HepG2 (cell line): ENCODE results near the gene MRFAP1L1. TPM values are rescaled to one million over a fixed set of nuclear protein-coding genes. Genes with fewer than 3 reads are reported as not detected.

Experiments used
- CBX2 ChIP-seq, 2 experiments: fragments of 200-600 bp in 1 of 2; sonication (generic); formaldehyde crosslinking in 1 of 2; IDR thresholded peaks; 2 replicates each; pipeline versions ENCODE4 v1.7.0 to v1.8.1; 2018 to 2022; ENCODE audit warnings: low read depth in 2 of 2, low read length in 1 of 2, mild to moderate bottlenecking in 1 of 2, missing genetic modification reagents in 1 of 2
- HDAC1 ChIP-seq: sonication (generic); formaldehyde crosslinking; IDR thresholded peaks from 2 replicates; pipeline ENCODE4 v1.5.1; 2020; ENCODE audit warnings: mild to moderate bottlenecking, missing genetic modification reagents
- HMGA1 ChIP-seq: sonication (generic); formaldehyde crosslinking; conservative IDR thresholded peaks from 2 replicates; pipeline ENCODE4 v1.4.0; 2020; ENCODE audit warnings: missing genetic modification reagents
- ISL2 ChIP-seq: sonication (generic); formaldehyde crosslinking; IDR thresholded peaks from 2 replicates; pipeline ENCODE4 v1.5.0; 2020; ENCODE audit warnings: missing genetic modification reagents
- KDM3A ChIP-seq: IDR thresholded peaks from 2 replicates; pipeline ENCODE4 v1.6.1; 2018; ENCODE audit warnings: low read depth, missing compliant biosample characterization
- KMT2B ChIP-seq: IDR thresholded peaks from 2 replicates; pipeline ENCODE4 v1.6.1; 2016; ENCODE audit warnings: missing genetic modification reagents, missing compliant biosample characterization
- NFYC ChIP-seq: IDR thresholded peaks from 2 replicates; pipeline ENCODE4 v1.6.1; 2016; ENCODE audit warnings: missing genetic modification reagents, missing compliant biosample characterization
- NR2F2 ChIP-seq: IDR thresholded peaks from 2 replicates; pipeline ENCODE4 v1.6.1; 2012; ENCODE audit warnings: low read depth, inconsistent platforms, borderline replicate concordance
- NR2F6 ChIP-seq, 2 experiments: IDR thresholded peaks; 2 replicates each; pipeline ENCODE4 v1.6.1; 2016; ENCODE audit warnings: antibody characterized with exemption in 1 of 2, mild to moderate bottlenecking in 1 of 2
- PAF1 ChIP-seq: IDR thresholded peaks from 2 replicates; pipeline ENCODE4 v1.6.1; 2016; ENCODE audit warnings: missing genetic modification reagents, missing compliant biosample characterization
- RORA ChIP-seq: sonication (generic); formaldehyde crosslinking; IDR thresholded peaks from 2 replicates; pipeline ENCODE4 v1.5.0; 2020; ENCODE audit warnings: mild to moderate bottlenecking, missing genetic modification reagents, moderate library complexity
- SAP130 ChIP-seq: IDR thresholded peaks from 2 replicates; pipeline ENCODE4 v1.6.1; 2016; ENCODE audit warnings: low read depth
- SATB2 ChIP-seq: sonication (generic); formaldehyde crosslinking; IDR thresholded peaks from 2 replicates; pipeline ENCODE4 v1.5.0; 2020; ENCODE audit warnings: missing genetic modification reagents
- TAF1 ChIP-seq: sonication (generic); formaldehyde crosslinking; IDR thresholded peaks from 2 replicates; pipeline ENCODE4 v1.4.0; 2020; ENCODE audit warnings: missing genetic modification reagents
- XRCC5 ChIP-seq: fragments of 200-400 bp; formaldehyde crosslinking; optimal IDR thresholded peaks from 2 replicates; pipeline ENCODE3; 2017; ENCODE audit warnings: mild to moderate bottlenecking, low read length
- ZBTB38 ChIP-seq: sonication (generic); formaldehyde crosslinking; IDR thresholded peaks from 2 replicates; pipeline ENCODE4 v1.5.1; 2020; ENCODE audit warnings: mild to moderate bottlenecking, missing genetic modification reagents
- ZNF264 ChIP-seq: sonication (generic); formaldehyde crosslinking; IDR thresholded peaks from 2 replicates; pipeline ENCODE4 v1.4.0; 2020; ENCODE audit warnings: missing genetic modification reagents
- ZNF367 ChIP-seq: sonication (generic); formaldehyde crosslinking; IDR thresholded peaks from 2 replicates; pipeline ENCODE4 v1.4.0; 2020; ENCODE audit warnings: missing genetic modification reagents, borderline replicate concordance
- ZNF556 ChIP-seq: sonication (generic); formaldehyde crosslinking; IDR thresholded peaks from 2 replicates; pipeline ENCODE4 v1.4.0; 2020; ENCODE audit warnings: mild to moderate bottlenecking, missing genetic modification reagents, borderline replicate concordance
- ZNF605 ChIP-seq: sonication (generic); formaldehyde crosslinking; IDR thresholded peaks from 2 replicates; pipeline ENCODE4 v1.8.0; 2022; ENCODE audit warnings: mild to moderate bottlenecking, missing genetic modification reagents
- ZNF772 ChIP-seq: sonication (generic); formaldehyde crosslinking; IDR thresholded peaks from 2 replicates; pipeline ENCODE4 v1.5.0; 2020; ENCODE audit warnings: mild to moderate bottlenecking, missing genetic modification reagents
- ZNF792 ChIP-seq: IDR thresholded peaks from 2 replicates; pipeline ENCODE4 v1.6.1; 2016
- ZNF816 ChIP-seq: sonication (generic); formaldehyde crosslinking; IDR thresholded peaks from 2 replicates; pipeline ENCODE4 v1.8.0; 2022; ENCODE audit warnings: missing genetic modification reagents, mild to moderate bottlenecking, borderline replicate concordance
- polyA plus RNA-seq, 8 experiments: library from polyadenylated mRNA; depleted of rRNA in 3 of 8; stranded (reverse) in 7 of 8; unstranded in 1 of 8; fragments of >200 nt; fragmentation: Illumina TruSeq in 4 of 8; extraction: Trizol in 4 of 8; gene quantifications; 2 replicates each; pipeline versions ENCODE4 v1.2.1 to v1.2.3, GENCODE V29; 2011 to 2016; ENCODE audit warnings: low read depth in 4 of 8, missing spikeins in 1 of 8, mixed read lengths in 1 of 8; ENCODE audit not compliant: insufficient read depth in 1 of 8
- total RNA-seq, 5 experiments: library from RNA; depleted of rRNA; stranded (reverse); fragments of >200 nt; fragmentation: Illumina TruSeq; extraction: Trizol; gene quantifications; 2 replicates each; pipeline ENCODE4 v1.2.3, GENCODE V29; 2016; ENCODE audit warnings: low read depth in 1 of 5
- TF ChIP-seq, protein P1 (sequence below): sonication (generic); formaldehyde crosslinking; IDR thresholded peaks from 2 replicates; pipeline ENCODE4 v1.4.0; 2020; ENCODE audit warnings: missing genetic modification reagents
- TF ChIP-seq, protein P2 (sequence below): sonication (generic); formaldehyde crosslinking; IDR thresholded peaks from 2 replicates; pipeline ENCODE4 v1.5.0; 2020; ENCODE audit warnings: missing genetic modification reagents
- TF ChIP-seq, protein P3 (sequence below): sonication (generic); formaldehyde crosslinking; IDR thresholded peaks from 2 replicates; pipeline ENCODE4 v1.4.0; 2020; ENCODE audit warnings: mild to moderate bottlenecking, missing genetic modification reagents

Gene MRFAP1L1
- total and polyA plus RNA-seq, 2 of the 13 experiments (the other 11 are each of a cell fraction or from before 2014, with no cell fraction given), result 44.8 to 76.6 TPM

DNA sequence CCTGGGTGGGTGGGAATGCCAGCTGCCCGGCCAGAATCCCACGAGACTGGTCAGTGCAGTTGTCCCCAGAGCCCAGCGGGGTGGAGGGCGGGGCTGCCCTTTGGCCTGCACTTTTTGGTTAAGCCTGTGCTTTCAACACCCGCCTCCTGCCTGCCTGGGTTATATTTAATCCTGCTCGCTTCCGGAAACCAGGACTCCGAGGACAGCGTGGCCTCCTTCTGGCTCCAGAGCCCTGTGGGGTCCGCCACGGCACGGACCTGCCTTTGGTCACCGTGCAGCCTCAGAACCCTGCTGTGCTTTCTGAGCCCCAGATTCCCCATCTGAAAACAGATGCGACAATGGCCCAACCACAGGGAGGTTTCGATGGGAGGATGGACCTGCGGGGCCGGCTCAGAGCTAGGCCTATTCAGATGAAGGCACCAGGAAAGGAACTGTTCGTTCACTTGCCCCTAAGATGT, 43.5 kb upstream of the MRFAP1L1 start (continued):
- peak; percentile 82 for TF ChIP-seq HDAC1 (CRISPR knock-in tag)
- peak; percentile 60; the same call in 1 of the 2 replicates for TF ChIP-seq ZNF772 (CRISPR knock-in tag)
- TF ChIP-seq CBX2 (IDR thresholded peaks at IDR 0.05; ENCODE audit: low read depth, low read length), result no peak
- no peak for TF ChIP-seq CBX2 (CRISPR knock-in tag; IDR thresholded peaks at IDR 0.05; ENCODE audit: low read depth)
- TF ChIP-seq, protein P1, sequence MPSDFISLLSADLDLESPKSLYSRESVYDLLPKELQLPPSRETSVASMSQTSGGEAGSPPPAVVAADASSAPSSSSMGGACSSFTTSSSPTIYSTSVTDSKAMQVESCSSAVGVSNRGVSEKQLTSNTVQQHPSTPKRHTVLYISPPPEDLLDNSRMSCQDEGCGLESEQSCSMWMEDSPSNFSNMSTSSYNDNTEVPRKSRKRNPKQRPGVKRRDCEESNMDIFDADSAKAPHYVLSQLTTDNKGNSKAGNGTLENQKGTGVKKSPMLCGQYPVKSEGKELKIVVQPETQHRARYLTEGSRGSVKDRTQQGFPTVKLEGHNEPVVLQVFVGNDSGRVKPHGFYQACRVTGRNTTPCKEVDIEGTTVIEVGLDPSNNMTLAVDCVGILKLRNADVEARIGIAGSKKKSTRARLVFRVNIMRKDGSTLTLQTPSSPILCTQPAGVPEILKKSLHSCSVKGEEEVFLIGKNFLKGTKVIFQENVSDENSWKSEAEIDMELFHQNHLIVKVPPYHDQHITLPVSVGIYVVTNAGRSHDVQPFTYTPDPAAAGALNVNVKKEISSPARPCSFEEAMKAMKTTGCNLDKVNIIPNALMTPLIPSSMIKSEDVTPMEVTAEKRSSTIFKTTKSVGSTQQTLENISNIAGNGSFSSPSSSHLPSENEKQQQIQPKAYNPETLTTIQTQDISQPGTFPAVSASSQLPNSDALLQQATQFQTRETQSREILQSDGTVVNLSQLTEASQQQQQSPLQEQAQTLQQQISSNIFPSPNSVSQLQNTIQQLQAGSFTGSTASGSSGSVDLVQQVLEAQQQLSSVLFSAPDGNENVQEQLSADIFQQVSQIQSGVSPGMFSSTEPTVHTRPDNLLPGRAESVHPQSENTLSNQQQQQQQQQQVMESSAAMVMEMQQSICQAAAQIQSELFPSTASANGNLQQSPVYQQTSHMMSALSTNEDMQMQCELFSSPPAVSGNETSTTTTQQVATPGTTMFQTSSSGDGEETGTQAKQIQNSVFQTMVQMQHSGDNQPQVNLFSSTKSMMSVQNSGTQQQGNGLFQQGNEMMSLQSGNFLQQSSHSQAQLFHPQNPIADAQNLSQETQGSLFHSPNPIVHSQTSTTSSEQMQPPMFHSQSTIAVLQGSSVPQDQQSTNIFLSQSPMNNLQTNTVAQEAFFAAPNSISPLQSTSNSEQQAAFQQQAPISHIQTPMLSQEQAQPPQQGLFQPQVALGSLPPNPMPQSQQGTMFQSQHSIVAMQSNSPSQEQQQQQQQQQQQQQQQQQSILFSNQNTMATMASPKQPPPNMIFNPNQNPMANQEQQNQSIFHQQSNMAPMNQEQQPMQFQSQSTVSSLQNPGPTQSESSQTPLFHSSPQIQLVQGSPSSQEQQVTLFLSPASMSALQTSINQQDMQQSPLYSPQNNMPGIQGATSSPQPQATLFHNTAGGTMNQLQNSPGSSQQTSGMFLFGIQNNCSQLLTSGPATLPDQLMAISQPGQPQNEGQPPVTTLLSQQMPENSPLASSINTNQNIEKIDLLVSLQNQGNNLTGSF (CRISPR knock-in tag), result peak; percentile 57; the same call in 1 of the 2 replicates
- peak; percentile 70; the same call in 1 of the 2 replicates for TF ChIP-seq ZNF556 (CRISPR knock-in tag)
- peak; percentile 16 for TF ChIP-seq XRCC5
- peak; percentile 92 for TF ChIP-seq SAP130
- TF ChIP-seq RORA (CRISPR knock-in tag), result no peak
- TF ChIP-seq SATB2 (CRISPR knock-in tag), result peak; percentile 71; the same call in 1 of the 2 replicates
- TF ChIP-seq ZNF264 (CRISPR knock-in tag), result peak; percentile 69
- no peak for TF ChIP-seq HMGA1 (CRISPR knock-in tag)
- TF ChIP-seq KMT2B, result peak; percentile 69
- peak; percentile 83 for TF ChIP-seq NR2F6 (IDR thresholded peaks at IDR 0.05)
- TF ChIP-seq NR2F6 (CRISPR knock-in tag; IDR thresholded peaks at IDR 0.05), result peak; percentile 89
- TF ChIP-seq TAF1, result peak; percentile 93
- peak; percentile 58; the same call in 1 of the 2 replicates for TF ChIP-seq ZNF792 (CRISPR knock-in tag)
- TF ChIP-seq, protein P2, sequence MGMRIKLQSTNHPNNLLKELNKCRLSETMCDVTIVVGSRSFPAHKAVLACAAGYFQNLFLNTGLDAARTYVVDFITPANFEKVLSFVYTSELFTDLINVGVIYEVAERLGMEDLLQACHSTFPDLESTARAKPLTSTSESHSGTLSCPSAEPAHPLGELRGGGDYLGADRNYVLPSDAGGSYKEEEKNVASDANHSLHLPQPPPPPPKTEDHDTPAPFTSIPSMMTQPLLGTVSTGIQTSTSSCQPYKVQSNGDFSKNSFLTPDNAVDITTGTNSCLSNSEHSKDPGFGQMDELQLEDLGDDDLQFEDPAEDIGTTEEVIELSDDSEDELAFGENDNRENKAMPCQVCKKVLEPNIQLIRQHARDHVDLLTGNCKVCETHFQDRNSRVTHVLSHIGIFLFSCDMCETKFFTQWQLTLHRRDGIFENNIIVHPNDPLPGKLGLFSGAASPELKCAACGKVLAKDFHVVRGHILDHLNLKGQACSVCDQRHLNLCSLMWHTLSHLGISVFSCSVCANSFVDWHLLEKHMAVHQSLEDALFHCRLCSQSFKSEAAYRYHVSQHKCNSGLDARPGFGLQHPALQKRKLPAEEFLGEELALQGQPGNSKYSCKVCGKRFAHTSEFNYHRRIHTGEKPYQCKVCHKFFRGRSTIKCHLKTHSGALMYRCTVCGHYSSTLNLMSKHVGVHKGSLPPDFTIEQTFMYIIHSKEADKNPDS (CRISPR knock-in tag), result no peak
- TF ChIP-seq, protein P3, sequence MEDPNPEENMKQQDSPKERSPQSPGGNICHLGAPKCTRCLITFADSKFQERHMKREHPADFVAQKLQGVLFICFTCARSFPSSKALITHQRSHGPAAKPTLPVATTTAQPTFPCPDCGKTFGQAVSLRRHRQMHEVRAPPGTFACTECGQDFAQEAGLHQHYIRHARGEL (CRISPR knock-in tag), result no peak
- TF ChIP-seq NR2F2, result no peak
- no peak for TF ChIP-seq ZNF367 (CRISPR knock-in tag)
- TF ChIP-seq ZBTB38 (CRISPR knock-in tag), result peak; percentile 69; the same call in 1 of the 2 replicates
- 0 out of 2 replicates have a peak, but pooled peaks have one; percentile 21 for TF ChIP-seq KDM3A (CRISPR knock-in tag)
- no peak for TF ChIP-seq ZNF816
- 0 out of 2 replicates have a peak, but pooled peaks have one; percentile 38 for TF ChIP-seq ZNF605 (CRISPR knock-in tag)
- TF ChIP-seq PAF1, result no peak
- TF ChIP-seq ISL2 (CRISPR knock-in tag), result peak; percentile 76
- TF ChIP-seq NFYC, result 0 out of 2 replicates have a peak, but pooled peaks have one; percentile 42
